Activated T-cell treated with anti-CD3 and anti-CD28 coated beads, Interleukin-2, amount 50 U/mL, for 72 hours (primary cell): Measurements from ENCODE around the gene CFAP97. TPM values are rescaled to one million over a fixed set of nuclear protein-coding genes. Genes with fewer than 3 reads are reported as not detected.
"Not testable (repeated sequence)": the region's sequence is repeated elsewhere in the genome, so short reads cannot be mapped to it uniquely, and the experiment has no call there.

Experiments
- ATAC-seq, 2 donors: fragments of 150-1000 bp; cut with Tn5 transposase; replicated peaks in 1 of 2; 2 replicates each; pipeline ENCODE4 v1.10.0; 2021; ENCODE audit warnings: moderate library complexity in 2 of 2, mild to moderate bottlenecking in 1 of 2
- DNase-seq, 2 donors: peaks; one replicate each; pipeline ENCODE4 v3.0.0; 2021 to 2022; ENCODE audit warnings: mixed read lengths in 1 of 2
- H3K27ac Mint-ChIP-seq: one replicate; pipeline ENCODE4 v1.8.0; 2022; ENCODE audit warnings: mild to moderate bottlenecking, moderate library complexity, mixed read lengths
- H3K27me3 Mint-ChIP-seq: one replicate; pipeline ENCODE4 v1.8.0; 2022; ENCODE audit warnings: low read depth, mixed read lengths
- H3K36me3 Mint-ChIP-seq, 2 donors: one replicate each; pipeline ENCODE4 v1.8.0; 2022; ENCODE audit warnings: mixed read lengths in 2 of 2, mild to moderate bottlenecking in 1 of 2; ENCODE audit not compliant: insufficient read depth in 2 of 2
- H3K4me1 Mint-ChIP-seq: one replicate; pipeline ENCODE4 v1.8.0; 2022; ENCODE audit warnings: low read depth, mixed read lengths
- H3K4me3 Mint-ChIP-seq, 2 donors: one replicate each; pipeline ENCODE4 v1.8.0; 2022; ENCODE audit warnings: mild to moderate bottlenecking in 2 of 2, mixed read lengths in 2 of 2, moderate library complexity in 2 of 2
- H3K9me3 Mint-ChIP-seq, 2 donors: one replicate each; pipeline ENCODE4 v1.8.0; 2022; ENCODE audit warnings: mixed read lengths in 2 of 2
- total RNA-seq, 2 donors: library from RNA; stranded (reverse); gene quantifications; one replicate each; pipeline ENCODE4 v1.2.3, GENCODE V29; 2022

The CFAP97 gene
- total RNA-seq, 2 donors from 2014 or later, result 47.3 to 51.8 TPM

- Mint-ChIP-seq H3K9me3 (no peaks in the 10 kb centered on the region), H3K27me3 (no peaks in the 10 kb centered on the region), H3K4me3 (peak overlapping the region; percentile 93 to 97), H3K36me3 (peaks cover 3 to 5% of the 10 kb centered on the region in 2 donors), H3K27ac (peak overlapping the region; percentile 90), H3K4me1 (peaks cover 47% of the 10 kb centered on the region)
- DNase-seq (no peak), ATAC-seq (no peak)
Observed at GRCh38 chr4:185204238-185204910, 574 bp upstream of the CFAP97 start.

GRCh38 chr4:185202984-185203485 lies 765 bp downstream of the CFAP97 start:
- Mint-ChIP-seq H3K4me1 (peaks cover 40% of the 10 kb centered on the region), H3K9me3 (no peaks in the 10 kb centered on the region), H3K4me3 (peak overlapping the region; percentile 93 to 97), H3K27ac (peak overlapping the region; percentile 99), H3K36me3 (peaks cover 3 to 5% of the 10 kb centered on the region in 2 donors), H3K27me3 (no peaks in the 10 kb centered on the region)
- peak in 1 of 2 donors; percentile 5 for DNase-seq
- ATAC-seq, result peak in 1 of 2 donors; percentile 22

- Mint-ChIP-seq H3K27me3 (no peaks in the 10 kb centered on the region), H3K36me3 (peaks cover 3 to 5% of the 10 kb centered on the region in 2 donors), H3K4me3 (peak overlapping the region; percentile 93 to 97), H3K27ac (peak overlapping the region; percentile 99), H3K9me3 (no peaks in the 10 kb centered on the region), H3K4me1 (peaks cover 40% of the 10 kb centered on the region)
- no peak for DNase-seq
- ATAC-seq, result no peak
Observed at GRCh38 chr4:185201977-185202962, 1.5 kb downstream of the CFAP97 start.

- H3K4me3 Mint-ChIP-seq, H3K36me3 Mint-ChIP-seq, H3K9me3 Mint-ChIP-seq, ATAC-seq, H3K27ac Mint-ChIP-seq, DNase-seq, H3K27me3 Mint-ChIP-seq: not testable (repeated sequence)
- peaks cover 28% of the 10 kb centered on the region for H3K4me1 Mint-ChIP-seq
Observed at GRCh38 chr4:185198189-185198588, 5.6 kb downstream of the CFAP97 start.

GRCh38 chr4:185196437-185196836 lies 7.4 kb downstream of the CFAP97 start:
- Mint-ChIP-seq H3K4me1 (peaks cover 20% of the 10 kb centered on the region), H3K9me3 (no peaks in the 10 kb centered on the region), H3K4me3 (no peak overlapping the region), H3K27me3 (no peaks in the 10 kb centered on the region), H3K36me3 (peaks cover 0 to 2% of the 10 kb centered on the region in 2 donors), H3K27ac (peak overlapping the region; percentile 24)
- ATAC-seq, result no peak
- DNase-seq, result no peak

- no peak for ATAC-seq
- H3K4me1 Mint-ChIP-seq, result peaks cover 31% of the 10 kb centered on the region
- peak overlapping the region; percentile 51 for H3K27ac Mint-ChIP-seq
- no peaks in the 10 kb centered on the region for H3K9me3 Mint-ChIP-seq
- H3K4me3 Mint-ChIP-seq, result no peak overlapping the region
- peaks cover 6% of the 10 kb centered on the region in 2 donors for H3K36me3 Mint-ChIP-seq
- DNase-seq, result no peak
- H3K27me3 Mint-ChIP-seq, result no peaks in the 10 kb centered on the region
Observed at GRCh38 chr4:185194924-185195888, 8.6 kb downstream of the CFAP97 start.

GRCh38 chr4:185192059-185192458 lies 11.7 kb downstream of the CFAP97 start:
- Mint-ChIP-seq H3K27ac (no peak overlapping the region), H3K27me3 (no peaks in the 10 kb centered on the region), H3K36me3 (peaks cover 13 to 19% of the 10 kb centered on the region in 2 donors), H3K9me3 (no peaks in the 10 kb centered on the region), H3K4me3 (peak overlapping the region in 1 of 2 donors; percentile 15), H3K4me1 (peaks cover 42% of the 10 kb centered on the region)
- ATAC-seq (no peak), DNase-seq (no peak)

- Mint-ChIP-seq H3K9me3 (no peaks in the 10 kb centered on the region), H3K4me3 (peak overlapping the region in 1 of 2 donors; percentile 53), H3K27me3 (no peaks in the 10 kb centered on the region), H3K4me1 (peaks cover 47% of the 10 kb centered on the region), H3K27ac (peak overlapping the region; percentile 56), H3K36me3 (peaks cover 13 to 17% of the 10 kb centered on the region in 2 donors)
- ATAC-seq (no peak), DNase-seq (no peak)
Observed at GRCh38 chr4:185190306-185190856, 13.4 kb downstream of the CFAP97 start.

GRCh38 chr4:185189606-185190305 lies 14.0 kb downstream of the CFAP97 start:
- ATAC-seq, result no peak
- peak overlapping the region in 1 of 2 donors; percentile 53 for H3K4me3 Mint-ChIP-seq
- no peaks in the 10 kb centered on the region for H3K9me3 Mint-ChIP-seq
- peaks cover 13 to 17% of the 10 kb centered on the region in 2 donors for H3K36me3 Mint-ChIP-seq
- H3K27ac Mint-ChIP-seq, result peak overlapping the region; percentile 56
- no peak for DNase-seq
- H3K4me1 Mint-ChIP-seq, result peaks cover 41% of the 10 kb centered on the region
- H3K27me3 Mint-ChIP-seq, result no peaks in the 10 kb centered on the region

- no peak for DNase-seq
- H3K27ac Mint-ChIP-seq, result no peak overlapping the region
- H3K4me3 Mint-ChIP-seq, result no peak overlapping the region
- H3K9me3 Mint-ChIP-seq, result no peaks in the 10 kb centered on the region
- no peaks in the 10 kb centered on the region for H3K27me3 Mint-ChIP-seq
- no peak for ATAC-seq
- H3K4me1 Mint-ChIP-seq, result peaks cover 33% of the 10 kb centered on the region
- H3K36me3 Mint-ChIP-seq, result peaks cover 13 to 19% of the 10 kb centered on the region in 2 donors
Observed at GRCh38 chr4:185186769-185187168, 17.0 kb downstream of the CFAP97 start.

- no peak overlapping the region for H3K4me3 Mint-ChIP-seq
- H3K4me1 Mint-ChIP-seq, result peaks cover 26% of the 10 kb centered on the region
- H3K27ac Mint-ChIP-seq, result no peak overlapping the region
- ATAC-seq (peak; percentile 65 to 68), DNase-seq (peak; percentile 76 to 81)
- no peaks in the 10 kb centered on the region for H3K9me3 Mint-ChIP-seq
- peaks cover 7 to 12% of the 10 kb centered on the region in 2 donors for H3K36me3 Mint-ChIP-seq
- H3K27me3 Mint-ChIP-seq, result no peaks in the 10 kb centered on the region
Observed at GRCh38 chr4:185183622-185184281, 20.0 kb downstream of the CFAP97 start.
